NCI-H1694 (cell line): ENCODE results near the gene ARHGDIB.

Experiments
- DNase-seq: peaks from one replicate; lab custom pipeline; 2025; lab: John Stamatoyannopoulos, UW

The ARHGDIB gene

DNA sequence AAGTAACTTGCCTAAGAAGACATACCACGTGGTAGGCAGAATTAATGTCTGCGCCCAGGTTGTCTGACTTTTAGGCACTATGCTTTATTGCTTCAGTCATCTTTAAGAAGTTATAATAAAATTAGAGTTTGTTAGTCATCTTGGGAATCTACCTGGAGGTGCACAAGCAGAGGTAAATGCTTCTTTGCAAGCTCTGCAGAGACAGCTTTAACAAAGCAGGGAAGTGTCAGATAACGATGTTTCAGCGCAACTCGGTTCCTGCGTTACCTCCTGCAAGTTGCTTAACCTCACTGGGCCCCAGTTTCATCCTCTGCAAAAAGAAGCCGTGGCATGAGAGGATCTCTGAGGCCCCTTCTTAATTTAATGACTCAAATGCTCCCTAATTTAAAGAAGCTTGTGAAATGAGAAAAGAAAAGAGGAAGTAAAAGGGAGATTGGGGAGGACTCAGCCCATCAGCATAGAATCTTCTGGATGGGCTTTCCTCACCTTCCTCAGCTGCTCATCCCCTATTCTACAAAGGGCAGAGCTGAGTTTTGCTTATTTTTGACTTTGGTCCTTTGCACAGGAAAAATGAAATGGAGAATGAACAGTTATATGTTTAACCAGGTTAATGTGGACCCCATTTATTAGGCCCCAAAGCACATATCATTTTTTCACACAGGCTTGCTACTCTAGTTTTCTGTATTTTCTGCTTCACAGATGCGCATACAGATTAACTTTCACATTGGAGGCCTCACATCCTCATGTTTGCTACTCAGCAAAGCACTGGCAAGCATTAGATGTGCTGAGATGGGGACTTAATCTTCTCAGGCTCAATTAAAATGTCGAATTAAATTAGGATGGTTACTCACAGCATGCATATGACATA is 5.1 kb downstream of the ARHGDIB start:
- DNase-seq, result no peak

DNA sequence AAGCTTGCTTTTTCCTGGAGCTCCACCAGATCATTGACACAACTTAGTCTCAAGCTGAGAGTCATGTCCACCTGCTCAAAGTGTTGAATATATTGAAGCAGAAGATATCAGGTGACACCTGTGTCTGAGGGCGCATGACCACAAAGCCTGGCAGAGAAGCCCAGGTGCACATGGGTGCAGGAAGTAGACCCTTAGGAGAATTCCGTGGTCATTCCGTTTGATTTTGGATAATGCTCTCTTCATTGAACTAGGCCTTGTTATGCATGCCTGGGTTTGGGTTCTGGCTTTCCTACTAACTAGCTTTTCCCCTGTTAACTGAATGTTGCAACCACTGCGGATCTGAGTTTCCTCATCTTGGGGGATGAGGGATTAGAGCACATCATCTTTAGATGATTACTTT is 7.1 kb downstream of the ARHGDIB start:
- no peak for DNase-seq

DNA sequence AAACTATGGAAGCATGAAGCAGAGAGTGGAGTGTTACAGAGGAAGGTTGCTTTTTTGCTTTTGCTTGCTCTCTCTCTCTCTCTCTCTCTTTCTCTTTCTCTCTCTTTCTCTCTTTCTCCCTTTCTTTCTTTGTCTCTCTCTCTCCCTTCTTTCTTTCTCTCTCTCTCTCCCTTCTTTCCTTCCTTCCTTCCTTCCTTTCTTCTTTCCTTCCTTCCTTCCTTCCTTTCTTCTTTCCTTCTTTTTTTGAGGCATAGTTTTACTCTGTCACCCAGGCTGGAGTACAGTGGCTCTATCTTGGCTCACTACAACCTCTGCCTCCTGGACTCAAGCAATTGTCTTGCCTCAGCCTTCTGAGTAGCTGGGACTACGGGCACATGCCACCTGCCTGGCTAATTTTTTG is 7.6 kb downstream of the ARHGDIB start:
- DNase-seq, result no peak

DNA sequence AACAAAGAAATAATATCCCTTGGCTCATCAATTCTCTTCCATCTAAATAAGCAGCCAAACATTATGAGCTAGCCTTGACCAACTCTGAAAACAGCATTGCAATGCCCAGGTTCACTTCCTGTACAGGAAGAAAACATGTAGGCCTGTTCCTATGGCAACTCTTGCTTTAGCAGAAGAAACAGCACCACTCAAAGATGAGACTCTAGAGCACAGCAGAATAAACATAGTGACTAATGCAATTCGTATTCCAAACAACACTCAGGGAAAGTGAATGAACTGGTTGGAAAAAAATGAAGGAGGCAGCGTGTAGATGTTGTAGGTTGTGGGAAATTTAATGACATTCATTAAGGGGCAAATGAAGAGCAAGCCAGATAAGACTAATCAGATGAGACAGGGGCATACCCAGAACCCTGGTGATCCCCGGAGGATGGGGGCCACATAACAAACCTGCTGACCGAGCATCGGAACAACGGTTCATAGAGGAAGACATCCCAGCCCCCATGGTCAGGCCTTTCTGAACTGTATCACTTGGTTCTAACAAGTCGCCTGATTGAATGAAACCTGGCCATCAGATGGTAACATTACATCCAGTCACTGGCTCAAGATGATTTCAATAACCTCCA is 9.0 kb downstream of the ARHGDIB start:
- DNase-seq, result no peak

DNA sequence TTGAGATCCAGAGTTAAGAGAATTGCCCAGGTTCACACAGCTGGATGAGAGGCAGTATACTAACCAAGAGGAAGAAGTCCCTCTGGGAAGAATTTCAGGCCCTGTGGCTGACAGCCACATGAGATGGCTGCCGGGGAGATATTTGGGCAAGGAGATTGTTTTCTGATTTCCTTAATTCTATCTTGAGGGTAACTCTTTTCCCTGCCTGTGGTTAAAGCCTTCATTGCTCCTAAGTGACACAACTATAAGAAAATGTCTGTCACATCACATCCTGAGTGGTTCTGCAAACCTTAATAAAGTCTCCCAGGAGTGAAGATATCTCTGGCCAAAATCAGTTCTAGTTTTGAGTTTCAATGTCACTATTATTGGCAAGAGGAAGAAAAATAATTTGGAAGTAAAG is 9.6 kb downstream of the ARHGDIB start:
- no peak for DNase-seq

DNA sequence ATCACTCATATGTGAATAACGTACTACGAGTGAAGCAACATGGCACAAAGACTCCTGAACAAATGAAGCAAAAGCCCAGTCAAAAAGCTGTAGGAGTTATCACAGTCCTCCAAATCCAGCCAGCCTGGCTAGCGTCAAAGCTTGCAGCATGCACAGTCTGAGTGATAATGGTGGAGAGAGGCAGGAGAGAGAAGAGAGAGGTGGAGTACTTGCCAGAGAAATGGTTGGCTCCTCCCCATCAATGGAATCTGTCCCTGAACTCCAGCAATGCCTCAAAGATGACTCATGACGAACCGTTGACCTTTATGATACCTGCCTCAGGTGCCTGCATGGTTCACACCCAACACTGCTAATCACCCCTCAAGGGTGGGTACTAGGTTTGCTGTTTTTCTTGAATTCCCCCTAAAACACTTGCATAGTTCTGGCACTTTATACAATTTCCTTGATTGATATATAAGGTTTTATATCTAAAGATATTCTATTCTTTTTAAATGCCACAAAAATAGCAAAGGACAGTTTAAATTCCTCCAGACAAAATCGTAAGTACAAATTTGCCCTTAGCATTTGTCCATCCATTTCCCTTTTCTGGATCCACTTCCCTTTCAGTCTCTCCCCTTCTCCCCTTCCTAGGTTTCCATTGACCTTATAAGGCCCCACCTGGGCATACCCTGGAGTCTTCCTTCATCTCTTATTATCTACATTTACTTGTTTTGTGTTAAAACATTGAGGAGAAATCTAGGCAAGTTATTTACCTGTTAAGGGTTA is 10.2 kb downstream of the ARHGDIB start:
- no peak for DNase-seq

DNA sequence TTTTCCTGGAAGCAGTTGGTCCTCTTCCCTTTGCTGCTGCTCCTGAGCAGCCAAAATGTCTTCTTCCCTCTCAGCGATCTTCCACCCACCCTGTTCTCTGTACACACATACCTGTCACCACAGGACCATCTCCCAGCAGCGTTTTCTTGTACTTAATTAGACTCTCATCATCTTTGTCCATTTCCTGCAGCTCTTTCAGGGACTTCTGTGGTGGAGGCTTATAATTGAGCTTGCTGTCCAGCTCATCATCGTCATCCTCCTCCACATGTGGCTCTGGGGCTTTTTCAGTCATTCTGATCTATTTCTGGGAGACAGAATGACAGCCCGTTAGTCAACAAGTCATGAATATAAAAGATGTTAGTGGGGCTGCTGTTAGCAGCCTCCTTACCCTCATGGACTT is 11.0 kb downstream of the ARHGDIB start:
- DNase-seq, result no peak

DNA sequence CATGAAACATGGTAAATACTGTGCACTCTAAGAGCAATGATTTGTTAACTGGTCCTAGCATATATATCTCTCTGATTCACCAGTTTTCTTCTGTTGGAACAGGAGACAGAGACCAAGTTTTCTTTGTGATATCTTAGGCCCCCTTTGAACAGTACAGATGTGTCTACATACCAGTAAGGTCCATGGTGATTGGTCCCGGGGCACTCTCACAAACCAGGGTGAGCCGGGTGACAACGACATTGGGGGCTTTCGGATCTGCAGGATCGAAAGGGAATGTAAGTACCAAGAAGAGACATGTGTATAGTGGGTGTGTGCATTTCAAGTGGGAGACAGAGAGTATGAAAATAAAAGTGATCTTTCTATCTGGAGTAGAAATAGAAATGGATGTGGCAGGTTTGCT is 11.8 kb downstream of the ARHGDIB start:
- DNase-seq, result no peak

DNA sequence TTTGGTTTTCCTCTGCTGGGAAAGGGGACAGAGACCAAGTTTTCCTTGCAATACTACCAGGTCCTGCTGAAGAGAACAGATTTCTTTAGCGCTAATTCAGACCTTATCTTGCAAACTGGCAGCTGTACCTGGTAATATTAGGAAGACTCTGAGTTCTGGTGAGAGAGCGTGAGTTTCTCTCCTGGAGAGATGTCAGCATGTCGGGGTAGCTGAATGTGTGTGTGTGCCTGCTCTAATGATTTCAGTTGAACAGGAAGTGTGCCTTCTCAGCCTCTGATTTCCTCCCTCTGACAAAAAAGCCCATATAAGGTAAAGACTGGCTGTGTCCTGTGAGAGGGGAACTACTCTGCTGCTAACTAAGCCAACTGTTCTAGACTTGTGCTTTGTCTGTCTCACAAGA is 12.7 kb downstream of the ARHGDIB start:
- DNase-seq, result peak; percentile 74

DNA sequence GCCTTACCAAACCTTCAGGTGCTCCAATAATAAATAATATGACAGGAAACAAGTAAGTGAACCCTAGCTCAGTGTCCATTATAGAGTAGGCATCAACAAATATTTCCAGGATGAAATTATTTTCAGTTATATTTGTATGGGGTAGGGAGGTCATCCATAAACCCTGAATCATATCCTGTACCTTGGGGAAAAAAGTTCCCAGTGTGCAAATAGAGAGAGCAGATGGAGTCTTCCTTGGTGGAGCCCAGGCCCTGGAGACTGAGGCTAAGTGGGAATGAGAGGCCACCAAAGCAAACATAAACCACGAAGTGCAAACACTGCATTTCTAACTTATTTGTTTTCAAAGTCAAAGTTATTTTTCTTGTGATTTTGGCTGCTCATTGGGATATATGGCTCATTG is 14.5 kb downstream of the ARHGDIB start:
- no peak for DNase-seq

DNA sequence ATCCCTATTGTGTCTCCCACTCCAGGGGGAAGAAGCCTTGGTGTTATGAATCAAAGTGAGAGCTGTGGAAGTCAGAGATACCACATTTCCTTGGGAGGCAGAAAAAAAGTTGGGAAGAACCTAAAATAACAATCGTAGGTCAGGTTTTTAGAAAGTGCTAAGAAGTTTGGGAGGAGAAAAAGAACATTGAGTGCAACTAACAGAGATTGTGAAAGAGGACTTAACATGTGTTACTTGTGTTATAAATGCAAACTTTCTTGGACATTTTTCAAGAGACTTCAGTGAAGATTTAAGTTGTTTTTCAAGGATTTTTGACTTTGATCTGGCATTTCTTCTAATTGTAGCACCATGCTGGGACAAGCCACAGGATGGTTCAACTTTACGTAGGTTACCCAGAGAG is 15.2 kb downstream of the ARHGDIB start:
- no peak for DNase-seq

DNA sequence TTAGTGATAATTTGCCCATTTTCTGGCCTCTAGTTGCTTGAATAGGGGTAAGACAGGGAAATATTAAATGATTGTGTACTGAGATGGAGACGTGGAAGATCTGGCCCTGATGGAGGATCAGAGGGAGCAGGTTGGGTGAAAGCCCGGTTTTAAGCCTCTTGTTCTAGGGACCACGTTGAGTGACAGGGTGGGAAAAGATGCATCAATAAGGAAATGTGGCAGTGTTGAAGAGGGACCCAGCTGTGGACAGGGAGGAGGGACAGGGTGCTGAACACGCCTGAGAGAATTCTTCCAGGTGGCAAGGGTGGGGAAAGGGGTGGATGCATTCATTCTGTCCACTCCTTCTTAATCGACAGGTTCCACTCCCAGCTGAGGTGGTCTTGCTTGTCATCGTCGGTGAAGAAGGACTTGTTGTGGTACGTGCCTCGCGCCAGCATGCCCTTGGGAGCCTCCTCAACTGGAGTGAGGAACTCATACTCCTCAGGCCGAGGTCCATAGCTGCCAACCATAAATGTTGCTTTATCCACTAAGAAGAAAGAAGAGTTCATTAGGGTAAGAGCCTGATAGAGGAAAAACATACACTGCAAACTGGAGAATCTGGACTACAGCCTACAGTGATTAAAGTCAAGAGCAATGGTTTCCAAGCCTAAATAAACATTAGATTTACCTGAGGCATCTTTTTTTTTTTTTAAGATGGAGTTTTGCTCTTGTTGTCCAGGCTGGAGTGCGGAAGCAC is 19.0 kb downstream of the ARHGDIB start:
- no peak for DNase-seq

DNA sequence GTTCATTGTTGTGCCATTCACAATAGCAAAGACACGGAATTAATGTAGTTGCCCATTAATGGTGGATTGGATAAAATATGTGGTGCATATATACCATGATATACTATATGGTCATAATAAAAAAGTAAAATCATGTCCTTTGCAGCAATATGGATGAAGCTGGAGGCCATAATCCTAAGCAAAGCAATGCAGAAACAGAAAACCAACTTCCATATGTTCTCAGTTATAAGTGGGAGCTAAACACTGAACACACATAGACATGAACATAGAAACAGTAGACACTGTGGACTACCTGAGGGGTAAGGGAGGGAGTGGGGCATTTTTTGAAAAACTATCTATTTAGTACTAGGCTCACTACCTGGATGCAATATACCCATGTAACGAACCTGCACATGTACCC is 20.0 kb downstream of the ARHGDIB start:
- no peak for DNase-seq

DNA sequence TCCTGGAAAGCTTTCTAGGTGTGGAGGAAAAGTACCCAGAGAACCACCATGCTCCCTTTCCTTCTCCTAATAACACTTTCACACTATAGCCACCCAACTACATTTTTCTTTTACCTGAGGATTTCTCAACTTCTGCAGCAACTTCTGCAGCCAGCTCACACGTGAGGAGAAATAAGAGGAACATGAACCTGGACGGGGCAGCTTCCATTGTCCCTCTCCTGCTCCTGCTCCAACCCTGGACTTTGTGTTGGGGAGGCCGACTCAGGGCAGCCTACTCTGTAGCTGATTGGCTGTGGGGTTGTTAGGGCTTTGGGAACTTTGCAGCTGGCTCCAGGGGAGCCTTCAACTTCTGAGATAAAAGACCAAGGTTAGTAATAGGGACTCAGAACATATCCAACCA is 23.1 kb downstream of the ARHGDIB start, which contains the start of gene ERP27:
TSS of gene ERP27 (minus strand) at position 237 of the 400 bp plus-strand sequence. CDS start at position 208, 29 bp downstream.
- DNase-seq, result no peak

DNA sequence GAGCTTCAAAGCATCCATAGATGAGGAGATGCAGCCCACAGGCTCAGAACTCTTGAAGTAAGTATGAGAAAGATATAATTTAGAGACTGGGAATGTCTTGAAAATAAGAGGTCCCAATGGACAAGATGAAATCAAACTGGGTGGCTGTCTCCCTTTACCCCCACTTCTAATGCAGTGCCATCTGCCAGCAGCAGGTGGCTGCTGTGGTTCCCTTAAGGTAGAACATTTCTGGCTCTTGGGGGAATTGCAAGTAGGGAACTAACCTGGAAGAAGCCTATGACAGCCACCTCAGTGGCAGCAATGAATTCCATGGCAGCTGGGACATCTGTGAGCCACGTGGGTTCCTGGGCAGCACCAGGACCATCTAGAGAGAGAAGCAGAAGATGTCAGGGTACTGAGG is 23.7 kb downstream of the ARHGDIB start:
- DNase-seq, result no peak

DNA sequence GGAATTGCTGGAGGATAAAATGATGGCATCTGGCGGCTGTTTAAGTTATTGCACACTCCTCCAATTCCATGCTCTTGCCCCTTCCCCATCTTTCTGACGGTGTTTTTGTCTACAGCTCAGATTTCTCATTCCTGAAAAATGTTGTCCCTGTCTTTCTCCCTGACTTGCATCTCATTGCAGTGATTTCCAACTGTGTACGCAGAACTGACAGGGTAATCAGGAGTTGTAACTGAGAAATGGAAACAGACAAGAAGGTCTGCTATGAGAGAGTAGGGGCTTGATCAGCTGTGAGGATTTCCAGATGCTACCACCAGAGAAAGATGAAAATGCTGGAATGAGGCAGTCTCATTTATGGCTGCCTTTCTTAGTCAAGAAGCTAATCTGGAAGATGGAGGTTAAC is 24.4 kb downstream of the ARHGDIB start:
- DNase-seq, result no peak

DNA sequence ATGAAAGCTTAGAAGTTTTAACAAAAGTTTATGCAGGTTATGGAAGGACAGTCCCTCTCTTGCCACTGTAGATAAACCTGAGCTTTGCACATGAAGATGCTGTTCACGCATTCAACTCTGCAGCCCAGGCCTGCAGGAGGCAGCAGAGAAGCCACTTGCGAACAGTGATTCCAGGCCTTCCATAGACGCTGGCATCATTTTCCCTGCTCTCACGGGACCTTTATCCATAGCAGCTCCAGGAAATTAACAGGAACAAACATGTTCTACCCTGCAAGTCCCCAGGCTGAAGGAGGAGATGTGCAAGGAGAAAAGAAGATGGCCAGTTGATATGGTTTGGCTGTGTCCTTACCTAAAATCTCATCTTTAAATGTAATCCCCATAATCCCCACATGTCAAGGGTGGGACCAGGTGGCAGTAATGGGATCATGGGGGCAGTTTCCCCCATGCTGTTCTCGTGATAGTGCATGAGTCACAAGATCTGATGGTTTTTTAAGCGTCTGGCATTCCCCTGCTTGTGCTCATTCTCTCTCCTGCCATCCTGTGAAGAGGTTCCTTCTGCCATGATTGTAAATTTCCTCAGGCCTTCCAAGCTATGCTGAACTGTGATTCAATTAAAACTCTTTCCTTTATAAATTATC is 25.1 kb downstream of the ARHGDIB start:
- DNase-seq, result no peak

DNA sequence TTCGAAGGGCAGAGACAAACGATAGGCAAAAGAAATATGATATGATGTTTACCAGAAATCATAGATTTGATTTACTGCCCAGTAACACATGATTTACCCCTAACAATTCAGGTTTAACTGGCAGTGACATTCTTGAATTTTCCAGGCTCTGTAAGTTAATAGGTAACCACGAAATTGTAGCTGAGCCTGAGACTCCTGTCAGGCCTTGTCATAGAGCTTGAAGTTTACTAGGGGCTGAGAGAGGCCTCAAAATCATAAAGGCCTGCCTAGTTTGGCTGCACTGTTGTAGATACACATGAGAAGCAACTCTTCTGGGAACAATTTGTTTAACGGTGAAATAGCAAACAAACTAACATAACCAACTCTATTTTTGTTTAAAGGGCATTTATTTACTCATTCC is 26.4 kb downstream of the ARHGDIB start:
- DNase-seq, result no peak

DNA sequence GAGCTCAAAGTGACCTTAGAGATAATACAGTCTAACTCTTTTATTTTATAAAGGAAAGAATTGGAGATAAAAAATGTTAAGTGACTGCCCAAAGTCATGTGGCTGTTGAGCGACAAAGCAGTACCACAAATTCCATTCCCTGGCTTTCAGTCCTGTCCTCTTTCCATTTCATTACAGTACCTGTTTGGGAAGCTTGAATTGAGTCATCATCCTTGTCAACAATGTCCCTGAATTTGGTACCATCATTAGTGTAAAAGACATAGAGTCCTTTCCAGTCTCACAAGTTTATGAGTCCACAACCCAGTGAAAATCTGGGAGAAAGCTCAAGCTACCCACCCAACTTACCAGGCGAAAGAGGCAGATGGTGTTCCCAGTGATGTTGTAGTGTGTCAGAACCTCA is 26.9 kb downstream of the ARHGDIB start:
- no peak for DNase-seq

DNA sequence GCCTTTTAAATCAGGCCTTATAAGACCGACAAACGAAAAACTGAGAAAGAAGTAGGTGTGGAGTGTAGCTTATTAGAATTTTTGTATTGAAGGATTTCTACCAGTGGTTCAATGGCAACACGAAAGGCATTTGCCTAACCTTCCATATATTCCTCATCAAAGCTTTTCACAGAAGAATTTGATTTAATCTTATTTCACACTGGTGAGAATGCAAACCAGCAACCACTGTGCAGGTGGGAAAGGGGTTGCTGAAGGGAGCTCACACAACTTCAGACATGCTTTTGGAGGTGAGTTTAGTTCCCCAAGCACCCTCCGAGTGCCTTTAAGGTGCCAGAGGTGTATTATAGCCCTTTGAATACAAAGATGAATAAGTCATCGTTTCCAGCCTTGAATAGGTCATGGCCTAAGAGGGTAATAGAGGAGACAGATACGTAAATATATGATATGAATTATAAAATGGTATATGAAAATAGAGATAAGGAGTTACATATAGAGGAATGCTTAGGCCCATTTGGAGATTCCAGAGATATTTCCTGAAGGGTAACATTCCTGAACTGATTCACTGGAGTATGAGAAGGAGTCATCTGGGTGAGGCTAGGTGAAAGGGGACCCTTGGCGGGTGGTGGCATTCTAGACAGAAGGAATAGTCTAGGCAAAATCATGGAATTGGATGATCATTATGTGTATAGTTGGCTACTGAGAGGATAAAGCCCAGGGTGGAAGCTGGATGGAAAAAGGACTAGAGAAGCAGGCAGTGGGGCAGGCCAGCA is 29.4 kb downstream of the ARHGDIB start:
- no peak for DNase-seq

DNA sequence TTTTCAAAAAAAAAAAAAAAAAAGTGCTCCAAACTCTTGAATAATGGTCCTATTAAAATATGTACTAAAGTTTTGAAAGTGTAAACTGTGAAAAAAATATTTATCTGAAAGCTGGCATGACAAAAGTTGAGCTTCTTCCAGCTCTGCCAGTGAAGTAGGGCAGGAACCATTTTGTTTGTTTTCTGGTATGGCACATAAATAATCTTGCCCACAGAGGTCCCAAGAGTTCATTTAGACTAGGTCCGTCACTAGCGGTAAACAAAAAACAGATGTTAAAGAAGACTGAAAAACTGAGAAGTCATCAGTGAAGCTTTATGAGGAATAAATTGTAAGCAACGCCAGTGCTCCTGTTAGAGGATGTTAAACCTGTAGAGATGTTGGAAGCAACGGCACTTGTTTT is 30.0 kb downstream of the ARHGDIB start:
- no peak for DNase-seq
